IPS-NIHi7 (cell line): ENCODE data around the gene ACTL6B.

Source experiments
- DNase-seq: peaks from one replicate; pipeline ENCODE4 v3.0.0; 2012; ENCODE audit warnings: mixed read lengths; ENCODE audit errors: extremely low spot score

ACTL6B gene

GRCh38 chr7:100627238-100627549, 29.1 kb downstream of the ACTL6B start:
- no peak for DNase-seq

- DNase-seq: peak; percentile 97
Observed at GRCh38 chr7:100626530-100627237, 29.6 kb downstream of the ACTL6B start.

GRCh38 chr7:100626055-100626454, 30.2 kb downstream of the ACTL6B start:
- DNase-seq: no peak

- no peak for DNase-seq
Observed at GRCh38 chr7:100623951-100624824, 32.1 kb downstream of the ACTL6B start.

- no peak for DNase-seq
Observed at GRCh38 chr7:100621554-100621953, 34.7 kb downstream of the ACTL6B start.

GRCh38 chr7:100620804-100621203, 35.4 kb downstream of the ACTL6B start:
- no peak for DNase-seq

- no peak for DNase-seq
Observed at GRCh38 chr7:100620239-100620638, 36.0 kb downstream of the ACTL6B start.

GRCh38 chr7:100614308-100614861, 41.9 kb downstream of the ACTL6B start:
- no peak for DNase-seq

- no peak for DNase-seq
Observed at GRCh38 chr7:100613412-100614175, 42.7 kb downstream of the ACTL6B start.

GRCh38 chr7:100612730-100613390, 43.4 kb downstream of the ACTL6B start:
- no peak for DNase-seq

GRCh38 chr7:100611983-100612729, 44.1 kb downstream of the ACTL6B start, which contains the start of gene MOSPD3:
Gene MOSPD3 (plus strand): TSS chr7:100612540. CDS start chr7:100612792, 252 bp downstream.
- peak; percentile 99 for DNase-seq

- DNase-seq: no peak
Observed at GRCh38 chr7:100609958-100610357, 46.3 kb downstream of the ACTL6B start.

- no peak for DNase-seq
Observed at GRCh38 chr7:100607111-100607510, 49.1 kb downstream of the ACTL6B start.

GRCh38 chr7:100606313-100606712, 49.9 kb downstream of the ACTL6B start:
- no peak for DNase-seq

GRCh38 chr7:100604976-100605911, 51.0 kb downstream of the ACTL6B start:
- DNase-seq: peak; percentile 38

- DNase-seq: peak; percentile 88
Observed at GRCh38 chr7:100604028-100604975, 51.9 kb downstream of the ACTL6B start.

- peak; percentile 48 for DNase-seq
Observed at GRCh38 chr7:100603726-100604027, 52.6 kb downstream of the ACTL6B start.

GRCh38 chr7:100602889-100603725, 53.1 kb downstream of the ACTL6B start:
- peak; percentile 73 for DNase-seq
